NT2/D1 (cell line): Measurements from ENCODE around the gene SLC66A3.

ENCODE experiments used
- SUZ12 ChIP-seq: IDR thresholded peaks from 2 replicates; pipeline ENCODE4 v1.6.1; 2011; ENCODE audit not compliant: insufficient read length, insufficient read depth; ENCODE audit errors: extremely low read depth
- YY1 ChIP-seq: IDR thresholded peaks from 2 replicates; pipeline ENCODE4 v1.6.1; 2011; ENCODE audit not compliant: insufficient read length, insufficient read depth
- ZNF274 ChIP-seq: IDR thresholded peaks from 2 replicates; pipeline ENCODE4 v1.6.1; 2011; ENCODE audit warnings: mild to moderate bottlenecking, low read depth, low read length

GRCh38 chr2:11169333-11169732 is 14.1 kb downstream of the SLC66A3 start:
- TF ChIP-seq YY1 = no peak
- TF ChIP-seq ZNF274 = no peak
- no peak for TF ChIP-seq SUZ12
